Caki2 (cell line): ENCODE results near the gene REL. TPM values are rescaled to one million over a fixed set of nuclear protein-coding genes. Genes with fewer than 3 reads are reported as not detected.
A peak's percentile ranks its signal among the peaks of the same experiment; 100 is the strongest.

Source experiments
- DNase-seq: peaks from one replicate; pipeline ENCODE4 v3.0.0-alpha.2; 2015; ENCODE audit warnings: low read depth
- in situ Hi-C: cut with HindIII; loops from 2 replicates; pipeline ENCODE4 v1.10.0; 2016; ENCODE audit warnings: low sequenced_read_pairs, low pct_unique_long_range_greater_than_20kb, mixed read lengths
- total RNA-seq: library from RNA; depleted of rRNA; stranded (reverse); fragments of >200 nt; shearing (Covaris generic); gene quantifications from 2 replicates; pipeline ENCODE4 v1.2.3, GENCODE V29; 2014; ENCODE audit warnings: low replicate concordance

Gene REL
- total RNA-seq, 1 experiment from 2014 or later = 1.9 TPM

GRCh38 chr2:60954139-60954538 lies 72.8 kb downstream of the REL start:
- no peak for DNase-seq
- in situ Hi-C loops = no loop called here

- no peak for DNase-seq
- in situ Hi-C loops = no loop called here
Observed at GRCh38 chr2:60957224-60957623, 75.8 kb downstream of the REL start.

- DNase-seq = no peak
- in situ Hi-C loops = no loop called here
Observed at GRCh38 chr2:60957643-60958042, 76.3 kb downstream of the REL start.

- in situ Hi-C loops = no loop called here
- no peak for DNase-seq
Observed at GRCh38 chr2:60958361-60958760, 77.0 kb downstream of the REL start.

- in situ Hi-C loops = no loop called here
- peak; percentile 22 for DNase-seq
Observed at GRCh38 chr2:60958800-60959199, 77.4 kb downstream of the REL start.

- in situ Hi-C loops = no loop called here
- DNase-seq = no peak
Observed at GRCh38 chr2:60959501-60959900, 78.1 kb downstream of the REL start.

GRCh38 chr2:60960706-60961105 lies 79.3 kb downstream of the REL start:
- DNase-seq = no peak
- in situ Hi-C loops = no loop called here

- DNase-seq = no peak
- in situ Hi-C loops = no loop called here
Observed at GRCh38 chr2:60961457-60961856, 80.1 kb downstream of the REL start.

GRCh38 chr2:60962528-60962927 lies 81.2 kb downstream of the REL start:
- no peak for DNase-seq
- in situ Hi-C loops = no loop called here

- DNase-seq = no peak
- in situ Hi-C loops = no loop called here
Observed at GRCh38 chr2:60963190-60963589, 81.8 kb downstream of the REL start.

GRCh38 chr2:60964651-60965498 lies 83.5 kb downstream of the REL start:
- in situ Hi-C loops = no loop called here
- DNase-seq = no peak

- in situ Hi-C loops = no loop called here
- DNase-seq = no peak
Observed at GRCh38 chr2:60965499-60965785, 84.1 kb downstream of the REL start.

- in situ Hi-C loops = no loop called here
- DNase-seq = no peak
Observed at GRCh38 chr2:60966507-60967405, 85.4 kb downstream of the REL start.

GRCh38 chr2:60972889-60973656 lies 91.7 kb downstream of the REL start:
- no peak for DNase-seq
- in situ Hi-C loops = no loop called here

GRCh38 chr2:60973705-60974104 lies 92.3 kb downstream of the REL start:
- no peak for DNase-seq
- in situ Hi-C loops = no loop called here

- no peak for DNase-seq
- in situ Hi-C loops = no loop called here
Observed at GRCh38 chr2:60974652-60975051, 93.3 kb downstream of the REL start.
